Liver (tissue), 3 donors: ENCODE data around the gene MECP2.

Experiments
- CTCF ChIP-seq: fragments of 150-350 bp; IDR thresholded peaks from 2 replicates; pipeline ENCODE4 v1.5.1; 2017; ENCODE audit warnings: improper control_type of control experiment, low read depth, low read length; ENCODE audit not compliant: missing input control
- FOXA2 ChIP-seq: IDR thresholded peaks from 2 replicates; pipeline ENCODE4 v1.6.1; 2016; ENCODE audit warnings: antibody characterized with exemption
- MAX ChIP-seq: IDR thresholded peaks from 2 replicates; pipeline ENCODE4 v1.6.1; 2016; ENCODE audit warnings: antibody characterized with exemption
- REST ChIP-seq: IDR thresholded peaks from 2 replicates; pipeline ENCODE4 v1.6.1; 2016; ENCODE audit warnings: antibody characterized with exemption, mild to moderate bottlenecking
- SP1 ChIP-seq: IDR thresholded peaks from 2 replicates; pipeline ENCODE4 v1.6.1; 2018; ENCODE audit warnings: antibody characterized with exemption, mild to moderate bottlenecking
- TAF1 ChIP-seq: conservative IDR thresholded peaks from 2 replicates; pipeline ENCODE4 v1.6.1; 2016; ENCODE audit warnings: antibody characterized with exemption, mild to moderate bottlenecking
- donor health status: healthy.
- donor health status: healthy.

- TF ChIP-seq REST (no peak), CTCF (no peak), FOXA2 (no peak), MAX (no peak), TAF1 (no peak), SP1 (no peak)
Measured at GRCh38 chrX:154015581-154016264, 81.8 kb downstream of the MECP2 start.
